ENCODE results near the gene TIAM2. TPM values are rescaled to one million over a fixed set of nuclear protein-coding genes. Genes with fewer than 3 reads are reported as not detected.
"Not testable (repeated sequence)": the region's sequence is repeated elsewhere in the genome, so short reads cannot be mapped to it uniquely, and the experiment has no call there.

Gene TIAM2
- total RNA-seq, 4 donors from 2014 or later, result 4.8 to 11.4 (median 6.7) TPM

- no peak for DNase-seq (ENCODE audit: low spot score in 2 of 2)
- Histone ChIP-seq H3K4me1 (no peaks in the 10 kb centered on the region), H3K4me3 (no peak overlapping the region), H3K9me3 (no peaks in the 10 kb centered on the region), H3K27ac (no peak overlapping the region), H3K36me3 (no peaks in the 10 kb centered on the region), H3K27me3 (no peaks in the 10 kb centered on the region)
- 91% methylated on average over 5 of the region's 5 CpGs for WGBS
- TF ChIP-seq POLR2AphosphoS5 (IDR thresholded peaks at IDR 0.05) (no peak), CTCF (IDR thresholded peaks at IDR 0.05) (no peak), POLR2A (IDR thresholded peaks at IDR 0.05) (no peak), EP300 (IDR thresholded peaks at IDR 0.05) (no peak)
Measured at GRCh38 chr6:155116571-155116910, 121.4 kb downstream of the TIAM2 start.

- no peak for DNase-seq (ENCODE audit: low spot score in 2 of 2)
- no peaks in the 10 kb centered on the region for H3K27me3 ChIP-seq
- H3K9me3 ChIP-seq, result no peaks in the 10 kb centered on the region
- TF ChIP-seq CTCF (IDR thresholded peaks at IDR 0.05) (no peak), POLR2AphosphoS5 (IDR thresholded peaks at IDR 0.05) (no peak), POLR2A (IDR thresholded peaks at IDR 0.05) (no peak), EP300 (IDR thresholded peaks at IDR 0.05) (no peak)
- H3K4me1 ChIP-seq, result no peaks in the 10 kb centered on the region
- no peak overlapping the region for H3K4me3 ChIP-seq
- no peaks in the 10 kb centered on the region for H3K36me3 ChIP-seq
- 92% methylated on average over 12 of the region's 13 CpGs for WGBS
- H3K27ac ChIP-seq, result no peak overlapping the region
Measured at GRCh38 chr6:155117256-155117655, 122.1 kb downstream of the TIAM2 start.

GRCh38 chr6:155117785-155118184 is 122.7 kb downstream of the TIAM2 start:
- H3K27ac ChIP-seq, result no peak overlapping the region
- no peak for DNase-seq (ENCODE audit: low spot score in 2 of 2)
- no peak for TF ChIP-seq POLR2AphosphoS5 (IDR thresholded peaks at IDR 0.05)
- no peak for TF ChIP-seq CTCF (IDR thresholded peaks at IDR 0.05)
- no peaks in the 10 kb centered on the region for H3K36me3 ChIP-seq
- no peaks in the 10 kb centered on the region for H3K9me3 ChIP-seq
- H3K4me1 ChIP-seq, result no peaks in the 10 kb centered on the region
- H3K27me3 ChIP-seq, result no peaks in the 10 kb centered on the region
- no peak overlapping the region for H3K4me3 ChIP-seq
- WGBS, result 68% methylated on average over 5 of the region's 5 CpGs

DNA sequence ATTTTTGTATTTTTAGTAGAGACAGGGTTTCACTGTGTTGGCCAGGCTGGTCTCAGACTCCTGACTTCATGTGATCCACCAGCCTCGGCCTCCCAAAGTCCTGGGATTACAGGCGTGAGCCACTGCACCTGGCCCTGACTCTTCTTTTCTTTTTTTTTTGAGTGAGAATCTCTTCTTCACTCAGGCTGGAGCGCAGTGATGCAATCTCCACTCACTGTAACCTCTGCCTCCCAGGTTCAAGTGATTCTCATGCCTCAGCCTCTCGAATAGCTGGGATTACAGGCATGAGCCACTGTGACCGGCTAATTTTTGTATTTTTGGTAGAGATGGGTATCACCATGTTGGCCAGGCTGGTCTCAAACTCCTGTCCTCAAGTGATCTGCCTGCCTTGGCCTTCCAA is 124.1 kb downstream of the TIAM2 start:
- DNase-seq (ENCODE audit: low spot score in 2 of 2); H3K4me3 ChIP-seq; H3K27me3 ChIP-seq; H3K4me1 ChIP-seq; H3K27ac ChIP-seq; H3K9me3 ChIP-seq; H3K36me3 ChIP-seq: not testable (repeated sequence)
- WGBS, result 96% methylated on average over 5 of the region's 5 CpGs

- TF ChIP-seq POLR2AphosphoS5 (IDR thresholded peaks at IDR 0.05) (no peak), CTCF (IDR thresholded peaks at IDR 0.05) (no peak), EP300 (IDR thresholded peaks at IDR 0.05) (no peak), POLR2A (IDR thresholded peaks at IDR 0.05) (no peak)
- no peaks in the 10 kb centered on the region for H3K4me1 ChIP-seq
- H3K27me3 ChIP-seq, result no peaks in the 10 kb centered on the region
- DNase-seq (ENCODE audit: low spot score in 2 of 2), result no peak
- no peak overlapping the region for H3K4me3 ChIP-seq
- WGBS, result 89% methylated on average over 6 of the region's 6 CpGs
- H3K9me3 ChIP-seq, result no peaks in the 10 kb centered on the region
- no peaks in the 10 kb centered on the region for H3K36me3 ChIP-seq
- H3K27ac ChIP-seq, result no peak overlapping the region
Measured at GRCh38 chr6:155120034-155120433, 124.9 kb downstream of the TIAM2 start.

- H3K4me1 ChIP-seq, result no peaks in the 10 kb centered on the region
- no peak overlapping the region for H3K4me3 ChIP-seq
- no peaks in the 10 kb centered on the region for H3K36me3 ChIP-seq
- no peak for DNase-seq (ENCODE audit: low spot score in 2 of 2)
- no peaks in the 10 kb centered on the region for H3K9me3 ChIP-seq
- WGBS, result 70% methylated on average over 4 of the region's 4 CpGs
- no peaks in the 10 kb centered on the region for H3K27me3 ChIP-seq
- peak overlapping the region; percentile 41 for H3K27ac ChIP-seq
- TF ChIP-seq CTCF (IDR thresholded peaks at IDR 0.05) (no peak), POLR2A (IDR thresholded peaks at IDR 0.05) (no peak), EP300 (IDR thresholded peaks at IDR 0.05) (no peak), POLR2AphosphoS5 (IDR thresholded peaks at IDR 0.05) (no peak)
Measured at GRCh38 chr6:155121294-155121693, 126.2 kb downstream of the TIAM2 start.
